Upper lobe of left lung (tissue), 6 donors: ENCODE measurements around the gene WASF1. TPM values are rescaled to one million over a fixed set of nuclear protein-coding genes. Genes with fewer than 3 reads are reported as not detected.

ENCODE experiments used
- ATAC-seq, 2 donors: fragments of 200-7000 bp; cut with Tn5 transposase; one replicate each; pipeline ENCODE4 v1.9.1; 2022; ENCODE audit warnings: mild to moderate bottlenecking in 2 of 2, moderate library complexity in 2 of 2; ENCODE audit not compliant: low FRiP score in 2 of 2
- DNase-seq, 2 donors: peaks; one replicate each; pipeline ENCODE4 v3.0.0-alpha.2; 2019 to 2020
- H3K27ac ChIP-seq, 4 donors: fragments of 200-600 bp; sonication (generic); one replicate each; pipeline ENCODE4 v1.5.1; 2016 to 2019
- H3K27me3 ChIP-seq, 4 donors: fragments of 200-600 bp; sonication (generic); one replicate each; pipeline ENCODE4 v1.5.1; 2017 to 2019
- H3K36me3 ChIP-seq, 4 donors: fragments of 200-600 bp; sonication (generic); one replicate each; pipeline ENCODE4 v1.5.1; 2016 to 2019
- H3K4me1 ChIP-seq, 4 donors: fragments of 200-600 bp; sonication (generic); one replicate each; pipeline ENCODE4 v1.5.1; 2018 to 2019
- H3K4me3 ChIP-seq, 4 donors: fragments of 200-600 bp; sonication (generic); one replicate each; pipeline ENCODE4 v1.5.1; 2017 to 2019; ENCODE audit warnings: mild to moderate bottlenecking in 2 of 4, moderate library complexity in 1 of 4
- H3K9me3 ChIP-seq, 4 donors: fragments of 200-600 bp; sonication (generic); one replicate each; pipeline ENCODE4 v1.5.1; 2018 to 2019
- EP300 ChIP-seq, 4 donors: sonication (generic); formaldehyde crosslinking; IDR thresholded peaks; one replicate each; pipeline ENCODE4 v1.5.1; 2017; ENCODE audit warnings: antibody characterized with exemption in 4 of 4, control low read depth in 2 of 4
- POLR2A ChIP-seq, 4 donors: fragments of 450-650 bp; IDR thresholded peaks; one replicate each; pipeline ENCODE4 v1.5.1; 2016 to 2017; ENCODE audit warnings: antibody characterized with exemption in 4 of 4, mild to moderate bottlenecking in 2 of 4
- POLR2AphosphoS5 ChIP-seq, 2 donors: sonication (generic); formaldehyde crosslinking; IDR thresholded peaks; one replicate each; pipeline ENCODE4 v1.5.1; 2017; ENCODE audit warnings: antibody characterized with exemption in 2 of 2
- WGBS, 2 donors: methylation state at CpG; one replicate each; pipeline ENCODE4 v1.1.5; 2017 to 2018; 5-methylcytosine and 5-hydroxymethylcytosine counted together
- total RNA-seq, 6 donors: library from RNA; depleted of rRNA in 4 of 6; stranded (reverse); fragments of >200 nt in 4 of 6; gene quantifications; one replicate each; pipeline versions ENCODE4 v1.1.0 to v1.2.1, GENCODE V29; 2016 to 2021
- TF ChIP-seq, protein P1 (sequence below), 6 experiments: fragments of 450-650 bp in 4 of 6; fragments of 200-600 bp in 2 of 6; sonication (generic) in 2 of 6; IDR thresholded peaks; one replicate each; pipeline ENCODE4 v1.5.1; 2016 to 2019; ENCODE audit warnings: antibody characterized with exemption in 6 of 6
- donor health status: DM: no; HTN: no; CAD: no; lungs with moderate emphysema.
- donor health status: DM: no; HTN: yes; CAD: no; lungs with severe emphysema.

Gene WASF1
- 1 to 10 TPM; 2.0 to 9.4 (median 4.3) TPM for total RNA-seq

DNA sequence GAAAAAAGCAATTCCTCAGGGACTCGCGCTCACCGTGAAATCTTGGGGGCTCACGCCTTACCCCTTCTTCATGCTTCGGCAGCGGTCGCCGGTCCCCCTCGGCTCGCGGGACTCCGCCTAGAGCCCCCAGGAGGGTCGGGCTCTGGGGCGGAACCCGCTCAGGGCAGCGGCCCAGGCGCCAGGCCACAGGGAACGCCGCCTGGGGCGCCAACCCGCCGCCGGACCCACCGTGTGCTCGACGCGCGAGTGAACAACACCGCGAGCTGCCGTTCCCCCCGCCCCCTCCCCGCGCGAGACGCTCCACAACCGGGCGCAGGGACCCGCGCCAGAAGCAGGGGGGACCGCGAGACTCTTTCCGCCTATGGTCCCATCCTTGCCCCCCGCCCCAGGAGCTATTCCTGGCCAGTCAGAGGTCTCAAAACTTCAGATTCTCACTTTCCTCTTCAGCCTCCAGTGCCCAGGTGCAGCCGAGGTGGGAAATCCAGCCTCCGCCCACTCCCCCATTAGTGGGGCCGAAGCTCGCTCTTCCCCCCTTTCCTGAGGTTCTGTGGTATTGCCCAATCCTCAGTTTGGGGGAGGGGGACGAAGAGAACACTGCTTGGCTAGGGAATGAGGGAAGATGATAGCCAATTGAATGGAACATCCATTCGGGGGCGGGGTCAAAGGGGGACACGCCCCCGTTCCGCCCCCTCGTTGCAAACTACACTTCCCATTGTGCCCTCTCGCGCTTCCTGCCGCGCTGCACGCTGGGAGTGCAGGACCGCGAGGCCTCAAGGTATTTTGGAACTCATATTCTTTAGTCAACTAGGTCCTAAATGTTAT, at the start of gene WASF1:
Gene WASF1 (minus strand): TSS at position 265 of the 822 bp plus-strand sequence. CDS start 52,069 bp downstream, outside the sequence.
- no peaks in the 10 kb centered on the region for H3K9me3 ChIP-seq
- H3K4me1 ChIP-seq = peaks cover 33 to 39% (median 34%) of the 10 kb centered on the region in 4 donors
- peak within 1 kb of the TSS; percentile 72 to 90 (median 86) for H3K4me3 ChIP-seq
- no peaks in the 10 kb centered on the region for H3K27me3 ChIP-seq
- H3K27ac ChIP-seq = peak within 1 kb of the TSS; percentile 82 to 91 (median 88)
- TF ChIP-seq POLR2AphosphoS5 (IDR thresholded peaks at IDR 0.05) = peak; percentile 55 to 82
- peak in 1 of 4 donors; percentile 7 for TF ChIP-seq POLR2A (IDR thresholded peaks at IDR 0.05)
- TF ChIP-seq, protein P1, sequence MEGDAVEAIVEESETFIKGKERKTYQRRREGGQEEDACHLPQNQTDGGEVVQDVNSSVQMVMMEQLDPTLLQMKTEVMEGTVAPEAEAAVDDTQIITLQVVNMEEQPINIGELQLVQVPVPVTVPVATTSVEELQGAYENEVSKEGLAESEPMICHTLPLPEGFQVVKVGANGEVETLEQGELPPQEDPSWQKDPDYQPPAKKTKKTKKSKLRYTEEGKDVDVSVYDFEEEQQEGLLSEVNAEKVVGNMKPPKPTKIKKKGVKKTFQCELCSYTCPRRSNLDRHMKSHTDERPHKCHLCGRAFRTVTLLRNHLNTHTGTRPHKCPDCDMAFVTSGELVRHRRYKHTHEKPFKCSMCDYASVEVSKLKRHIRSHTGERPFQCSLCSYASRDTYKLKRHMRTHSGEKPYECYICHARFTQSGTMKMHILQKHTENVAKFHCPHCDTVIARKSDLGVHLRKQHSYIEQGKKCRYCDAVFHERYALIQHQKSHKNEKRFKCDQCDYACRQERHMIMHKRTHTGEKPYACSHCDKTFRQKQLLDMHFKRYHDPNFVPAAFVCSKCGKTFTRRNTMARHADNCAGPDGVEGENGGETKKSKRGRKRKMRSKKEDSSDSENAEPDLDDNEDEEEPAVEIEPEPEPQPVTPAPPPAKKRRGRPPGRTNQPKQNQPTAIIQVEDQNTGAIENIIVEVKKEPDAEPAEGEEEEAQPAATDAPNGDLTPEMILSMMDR (IDR thresholded peaks at IDR 0.05) = peak in 1 of 6 experiments; percentile 22
- TF ChIP-seq EP300 (IDR thresholded peaks at IDR 0.05) = no peak
- 0% methylated on average over 11 to 49 of the region's 62 CpGs for WGBS, 2 donors
- H3K36me3 ChIP-seq = no peaks in the 10 kb centered on the region
- DNase-seq (peak; percentile 95 to 97), ATAC-seq (peak; percentile 98 to 100)

DNA sequence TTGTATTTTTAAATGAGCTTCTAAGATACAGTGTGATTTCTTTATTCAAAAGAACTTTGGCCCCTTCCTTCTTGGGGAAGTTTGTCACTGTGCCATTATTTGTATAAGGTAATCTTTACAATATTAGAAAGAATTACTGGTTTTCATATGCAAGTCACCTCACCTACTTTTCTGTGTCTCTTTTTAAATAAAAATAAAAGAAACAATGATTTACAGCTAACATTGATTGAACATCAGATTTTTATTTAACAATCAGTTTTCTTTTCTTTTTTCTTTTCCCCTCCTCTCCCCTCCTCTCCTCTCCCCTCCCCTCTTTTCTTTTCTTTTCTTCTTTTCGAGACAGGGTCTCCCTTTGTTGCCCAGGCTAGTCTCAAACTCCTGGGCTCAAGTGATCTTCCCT, 46.8 kb upstream of the WASF1 start:
- no peak for TF ChIP-seq POLR2A (IDR thresholded peaks at IDR 0.05)
- Histone ChIP-seq H3K27ac (no peak overlapping the region), H3K27me3 (no peaks in the 10 kb centered on the region), H3K9me3 (no peaks in the 10 kb centered on the region), H3K4me1 (no peaks in the 10 kb centered on the region), H3K36me3 (peaks cover 7 to 71% (median 20%) of the 10 kb centered on the region in 4 donors), H3K4me3 (no peak overlapping the region)
- WGBS, 2 donors = 88 to 98% methylated on average over 1 of the region's 1 CpG
- ATAC-seq (no peak), DNase-seq (no peak)

DNA sequence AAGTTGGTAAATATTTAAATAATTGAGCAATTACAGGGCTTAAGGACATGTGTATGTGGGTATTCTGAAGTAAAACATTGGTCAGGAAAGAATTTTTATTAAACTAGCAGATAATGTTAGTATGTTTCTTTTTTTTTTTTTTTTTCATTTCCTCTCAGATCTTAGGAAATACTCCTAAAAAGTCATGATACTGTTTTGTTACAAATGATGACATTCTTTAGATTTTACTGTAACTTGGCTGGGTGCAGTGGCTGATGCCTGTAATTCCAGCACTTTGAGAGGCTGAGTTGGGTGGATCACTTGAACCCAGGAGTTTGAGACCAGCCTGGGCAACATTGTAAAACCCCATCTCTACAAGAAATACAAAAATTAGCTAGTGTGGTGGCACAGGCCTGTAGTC, 42.3 kb upstream of the WASF1 start:
- no peak for ATAC-seq
- Histone ChIP-seq H3K27me3 (no peaks in the 10 kb centered on the region), H3K4me1 (no peaks in the 10 kb centered on the region), H3K27ac (no peak overlapping the region), H3K4me3 (no peak overlapping the region), H3K9me3 (no peaks in the 10 kb centered on the region), H3K36me3 (peaks cover 3 to 76% (median 22%) of the 10 kb centered on the region in 4 donors)
- TF ChIP-seq POLR2AphosphoS5 (IDR thresholded peaks at IDR 0.05) = no peak
- TF ChIP-seq POLR2A (IDR thresholded peaks at IDR 0.05) = no peak
- TF ChIP-seq, protein P1 (IDR thresholded peaks at IDR 0.05) = no peak
- no peak for TF ChIP-seq EP300 (IDR thresholded peaks at IDR 0.05)
- DNase-seq = no peak

DNA sequence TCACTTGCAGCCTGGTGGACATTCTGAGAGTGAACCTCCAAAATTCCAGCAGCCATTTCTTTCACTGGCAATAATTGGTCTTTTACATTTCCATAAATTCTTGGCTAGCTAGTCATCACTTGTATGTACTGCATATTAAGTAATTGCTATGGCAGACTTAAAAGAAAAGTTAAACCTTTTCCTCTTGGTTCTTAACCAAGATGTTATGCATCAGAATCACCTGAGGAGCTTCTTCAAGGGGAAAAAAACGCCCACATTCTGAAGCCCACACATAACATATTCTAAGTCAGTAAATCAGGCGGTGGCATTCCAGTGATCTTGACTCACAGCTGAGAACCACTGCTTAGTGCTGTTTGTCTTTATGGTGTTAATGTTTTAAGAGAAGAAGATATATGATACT, 37.8 kb upstream of the WASF1 start:
- Histone ChIP-seq H3K27me3 (no peaks in the 10 kb centered on the region), H3K9me3 (no peaks in the 10 kb centered on the region), H3K4me1 (no peaks in the 10 kb centered on the region), H3K27ac (no peak overlapping the region), H3K36me3 (peaks cover 3 to 91% (median 42%) of the 10 kb centered on the region in 4 donors), H3K4me3 (no peak overlapping the region)
- TF ChIP-seq EP300 (IDR thresholded peaks at IDR 0.05) (no peak), POLR2AphosphoS5 (IDR thresholded peaks at IDR 0.05) (no peak), POLR2A (IDR thresholded peaks at IDR 0.05) (no peak)
- TF ChIP-seq, protein P1 (IDR thresholded peaks at IDR 0.05) = no peak
- ATAC-seq (no peak), DNase-seq (no peak)
- WGBS, 2 donors = 93 to 100% methylated on average over 2 of the region's 2 CpGs

DNA sequence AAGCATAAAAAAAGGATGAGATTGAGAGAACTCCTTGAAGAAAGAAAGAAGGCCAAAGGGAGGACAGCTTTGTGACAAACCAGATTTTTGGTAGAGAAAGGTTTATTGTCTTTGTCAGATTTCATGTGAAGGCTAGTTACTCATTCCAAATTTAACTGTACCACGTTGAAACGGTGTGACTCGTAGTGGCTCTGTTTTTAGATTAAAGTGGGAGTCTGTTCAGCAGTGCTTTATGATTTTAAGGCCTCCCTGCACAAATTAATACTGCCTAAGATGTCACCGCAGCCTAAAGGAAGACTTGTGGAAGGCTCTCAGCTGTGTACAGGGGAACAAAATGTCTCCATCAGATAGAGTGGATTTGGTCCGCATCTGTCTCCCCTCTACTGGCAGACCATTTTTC, 36.7 kb upstream of the WASF1 start:
- no peak overlapping the region for H3K27ac ChIP-seq
- H3K36me3 ChIP-seq = peaks cover 3 to 98% (median 47%) of the 10 kb centered on the region in 4 donors
- no peaks in the 10 kb centered on the region for H3K9me3 ChIP-seq
- H3K4me3 ChIP-seq = no peak overlapping the region
- H3K27me3 ChIP-seq = no peaks in the 10 kb centered on the region
- 89% methylated on average over 5 of the region's 5 CpGs for whole genome bisulfite sequencing, 2 donors
- ATAC-seq = no peak
- TF ChIP-seq EP300 (IDR thresholded peaks at IDR 0.05) = no peak
- TF ChIP-seq, protein P1 (IDR thresholded peaks at IDR 0.05) = no peak
- TF ChIP-seq POLR2AphosphoS5 (IDR thresholded peaks at IDR 0.05) = no peak
- no peak for TF ChIP-seq POLR2A (IDR thresholded peaks at IDR 0.05)
- no peak for DNase-seq
- no peaks in the 10 kb centered on the region for H3K4me1 ChIP-seq
